Measurements from ENCODE around the gene ZNF84.

DNA sequence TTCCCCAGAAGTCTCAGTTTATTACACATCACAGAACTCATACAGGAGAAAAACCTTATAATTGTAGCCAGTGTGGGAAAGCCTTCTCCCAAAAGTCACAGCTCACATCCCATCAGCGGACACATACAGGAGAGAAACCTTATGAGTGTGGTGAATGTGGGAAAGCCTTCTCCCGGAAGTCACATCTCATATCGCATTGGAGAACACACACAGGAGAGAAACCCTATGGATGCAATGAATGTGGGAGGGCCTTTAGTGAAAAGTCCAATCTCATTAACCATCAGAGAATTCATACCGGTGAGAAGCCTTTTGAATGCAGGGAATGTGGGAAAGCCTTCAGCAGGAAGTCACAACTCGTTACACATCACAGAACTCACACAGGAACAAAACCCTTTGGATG, 20.1 kb downstream of the ZNF84 start:
- TF ChIP-seq ZFX (IDR thresholded peaks at IDR 0.05) (no peak), CTCF (conservative IDR thresholded peaks at IDR 0.05) (no peak)
